ENCODE data around the gene IL2RA. TPM values are rescaled to one million over a fixed set of nuclear protein-coding genes. Genes with fewer than 3 reads are reported as not detected.

IL2RA gene
- total RNA-seq, 6 donors from 2014 or later = 0.91 to 8.4 (median 4.0) TPM; not detected in 1

DNA sequence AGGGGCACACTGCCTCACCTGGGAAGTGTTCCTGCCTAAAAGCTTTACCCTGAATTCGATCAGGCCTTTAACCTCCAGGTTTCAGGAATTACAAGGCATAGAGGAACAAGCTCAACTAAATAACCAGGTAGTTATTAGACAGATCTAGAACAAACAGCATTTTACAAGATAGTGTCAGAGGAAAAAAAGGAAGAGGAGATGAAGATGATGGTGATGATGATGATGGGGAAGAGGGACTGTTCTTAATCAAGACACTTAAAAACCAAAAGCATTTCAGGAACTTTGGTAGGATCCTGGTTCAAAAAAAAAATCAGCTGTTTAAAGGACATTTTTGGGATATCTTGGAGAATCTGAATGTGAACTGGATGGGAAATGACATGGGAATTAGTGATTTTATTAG, 38.2 kb upstream of the IL2RA start:
- peaks cover 5 to 12% (median 8%) of the 10 kb centered on the region in 4 donors for H3K4me1 ChIP-seq
- H3K36me3 ChIP-seq = peaks cover 14 to 81% (median 42%) of the 10 kb centered on the region in 4 donors
- H3K27me3 ChIP-seq = no peaks in the 10 kb centered on the region
- 86 to 89% methylated on average over 1 of the region's 1 CpG for WGBS, 2 donors
- H3K4me3 ChIP-seq = no peak overlapping the region
- no peak for TF ChIP-seq POLR2AphosphoS5 (IDR thresholded peaks at IDR 0.05)
- no peak for TF ChIP-seq POLR2A (IDR thresholded peaks at IDR 0.05)
- TF ChIP-seq, protein P1, sequence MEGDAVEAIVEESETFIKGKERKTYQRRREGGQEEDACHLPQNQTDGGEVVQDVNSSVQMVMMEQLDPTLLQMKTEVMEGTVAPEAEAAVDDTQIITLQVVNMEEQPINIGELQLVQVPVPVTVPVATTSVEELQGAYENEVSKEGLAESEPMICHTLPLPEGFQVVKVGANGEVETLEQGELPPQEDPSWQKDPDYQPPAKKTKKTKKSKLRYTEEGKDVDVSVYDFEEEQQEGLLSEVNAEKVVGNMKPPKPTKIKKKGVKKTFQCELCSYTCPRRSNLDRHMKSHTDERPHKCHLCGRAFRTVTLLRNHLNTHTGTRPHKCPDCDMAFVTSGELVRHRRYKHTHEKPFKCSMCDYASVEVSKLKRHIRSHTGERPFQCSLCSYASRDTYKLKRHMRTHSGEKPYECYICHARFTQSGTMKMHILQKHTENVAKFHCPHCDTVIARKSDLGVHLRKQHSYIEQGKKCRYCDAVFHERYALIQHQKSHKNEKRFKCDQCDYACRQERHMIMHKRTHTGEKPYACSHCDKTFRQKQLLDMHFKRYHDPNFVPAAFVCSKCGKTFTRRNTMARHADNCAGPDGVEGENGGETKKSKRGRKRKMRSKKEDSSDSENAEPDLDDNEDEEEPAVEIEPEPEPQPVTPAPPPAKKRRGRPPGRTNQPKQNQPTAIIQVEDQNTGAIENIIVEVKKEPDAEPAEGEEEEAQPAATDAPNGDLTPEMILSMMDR (IDR thresholded peaks at IDR 0.05) = no peak
- H3K27ac ChIP-seq = no peak overlapping the region
- DNase-seq (no peak), ATAC-seq (ENCODE audit: low FRiP score in 2 of 2) (no peak)
- no peaks in the 10 kb centered on the region for H3K9me3 ChIP-seq

DNA sequence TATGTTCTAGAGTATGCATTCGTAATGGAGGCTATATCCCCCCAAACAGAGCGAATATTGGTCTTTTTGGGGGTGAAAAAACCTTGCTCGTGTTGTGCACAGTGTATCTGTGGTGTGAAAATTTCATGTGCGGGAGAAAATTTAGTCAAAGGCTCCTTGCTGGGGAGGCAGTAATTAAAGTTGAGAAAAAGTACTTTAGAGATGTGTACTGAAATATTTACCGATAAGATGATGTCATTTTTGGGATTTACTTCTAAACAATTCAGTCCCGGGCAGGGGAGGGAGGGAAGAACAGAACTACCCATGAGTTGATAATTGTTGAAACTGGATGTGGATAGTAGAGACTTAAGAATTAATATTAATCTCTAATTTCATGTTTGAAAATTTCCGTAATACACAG, 36.0 kb upstream of the IL2RA start:
- TF ChIP-seq EP300 (IDR thresholded peaks at IDR 0.05) (no peak), POLR2A (IDR thresholded peaks at IDR 0.05) (no peak), POLR2AphosphoS5 (IDR thresholded peaks at IDR 0.05) (no peak)
- TF ChIP-seq, protein P1 (IDR thresholded peaks at IDR 0.05) = no peak
- peaks cover 7 to 62% (median 39%) of the 10 kb centered on the region in 4 donors for H3K36me3 ChIP-seq
- WGBS, 2 donors = 90 to 95% methylated on average over 7 of the region's 7 CpGs
- no peak overlapping the region for H3K4me3 ChIP-seq
- H3K27me3 ChIP-seq = no peaks in the 10 kb centered on the region
- no peak overlapping the region for H3K27ac ChIP-seq
- H3K9me3 ChIP-seq = no peaks in the 10 kb centered on the region
- peaks cover 15 to 32% (median 22%) of the 10 kb centered on the region in 4 donors for H3K4me1 ChIP-seq
- DNase-seq = no peak
- no peak for ATAC-seq (ENCODE audit: low FRiP score in 2 of 2)

DNA sequence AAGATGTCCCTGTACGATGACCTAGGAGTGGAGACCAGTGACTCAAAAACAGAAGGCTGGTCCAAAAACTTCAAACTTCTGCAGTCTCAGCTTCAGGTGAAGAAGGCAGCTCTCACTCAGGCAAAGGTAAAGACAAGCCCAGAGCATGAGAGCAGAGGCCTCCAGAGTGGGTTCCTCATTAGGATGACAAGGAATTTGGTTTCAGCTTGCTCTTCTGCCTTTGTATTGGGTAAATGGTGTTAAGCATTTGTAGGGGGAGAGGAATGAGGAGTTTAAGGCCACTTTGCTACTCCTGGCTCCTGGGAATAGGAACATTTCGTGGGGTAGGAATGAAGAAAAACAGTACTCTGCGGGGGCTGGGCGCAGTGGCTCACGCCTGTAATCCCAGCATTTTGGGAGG, 34.9 kb upstream of the IL2RA start:
- Histone ChIP-seq H3K27ac (no peak overlapping the region), H3K4me3 (no peak overlapping the region), H3K4me1 (peaks cover 25 to 41% (median 33%) of the 10 kb centered on the region in 4 donors), H3K9me3 (no peaks in the 10 kb centered on the region), H3K36me3 (peaks cover 0 to 51% (median 31%) of the 10 kb centered on the region in 4 donors), H3K27me3 (no peaks in the 10 kb centered on the region)
- 90 to 96% methylated on average over 5 of the region's 5 CpGs for WGBS, 2 donors
- no peak for DNase-seq
- TF ChIP-seq EP300 (IDR thresholded peaks at IDR 0.05) (no peak), POLR2A (IDR thresholded peaks at IDR 0.05) (no peak), POLR2AphosphoS5 (IDR thresholded peaks at IDR 0.05) (no peak)
- TF ChIP-seq, protein P1 (IDR thresholded peaks at IDR 0.05) = no peak
- no peak for ATAC-seq (ENCODE audit: low FRiP score in 2 of 2)

DNA sequence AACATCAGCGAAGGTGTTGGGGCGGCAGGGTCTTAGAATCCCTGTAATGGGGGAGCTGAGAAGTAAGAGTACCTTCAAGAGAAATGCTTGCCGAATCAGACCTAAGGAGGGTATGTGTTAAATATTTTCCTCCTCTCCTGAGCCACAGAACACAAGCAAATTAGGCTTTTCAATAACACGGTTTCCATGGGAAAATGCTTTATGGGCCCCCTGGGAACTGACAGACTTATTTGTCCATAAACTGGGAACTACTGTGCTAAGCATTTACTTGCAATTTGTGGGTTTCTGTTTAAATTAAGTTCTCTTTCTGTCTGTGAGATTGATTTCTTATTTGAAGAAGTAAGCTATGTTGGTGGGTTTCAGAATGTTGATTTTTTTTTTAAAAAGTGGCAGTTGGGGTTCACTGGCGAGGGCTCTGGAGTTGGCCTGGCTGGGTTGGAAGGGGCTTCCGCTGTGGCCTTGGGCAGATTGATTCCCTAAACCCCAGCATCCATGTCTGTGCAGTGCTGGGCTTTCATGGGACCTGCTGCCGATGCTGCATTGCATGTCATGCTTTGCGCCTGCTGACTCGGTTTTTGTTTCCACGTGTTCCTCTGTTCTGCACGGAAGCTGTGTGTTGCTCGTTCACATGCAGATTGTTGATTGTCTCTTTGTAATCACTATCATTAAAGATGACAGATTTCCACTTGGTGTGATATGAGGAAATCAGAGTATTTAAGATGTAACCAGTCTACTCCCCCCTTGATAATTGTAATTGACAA, 33.8 kb upstream of the IL2RA start:
- H3K4me3 ChIP-seq = no peak overlapping the region
- no peaks in the 10 kb centered on the region for H3K27me3 ChIP-seq
- no peak for ATAC-seq (ENCODE audit: low FRiP score in 2 of 2)
- DNase-seq = no peak
- no peak overlapping the region for H3K27ac ChIP-seq
- no peaks in the 10 kb centered on the region for H3K9me3 ChIP-seq
- peaks cover 36 to 51% (median 43%) of the 10 kb centered on the region in 4 donors for H3K4me1 ChIP-seq
- peaks cover 0 to 40% (median 22%) of the 10 kb centered on the region in 4 donors for H3K36me3 ChIP-seq
- TF ChIP-seq POLR2AphosphoS5 (IDR thresholded peaks at IDR 0.05) (no peak), EP300 (IDR thresholded peaks at IDR 0.05) (no peak), POLR2A (IDR thresholded peaks at IDR 0.05) (no peak)
- TF ChIP-seq, protein P1 (IDR thresholded peaks at IDR 0.05) = no peak
- WGBS, 2 donors = 75 to 77% methylated on average over 12 of the region's 12 CpGs

Data from upper lobe of left lung (tissue), 6 donors.